Osteocyte (in vitro differentiated cells): Measurements from ENCODE around the gene MYNN. TPM values are rescaled to one million over a fixed set of nuclear protein-coding genes. Genes with fewer than 3 reads are reported as not detected.

Experiments used
- DNase-seq: peaks from one replicate; pipeline ENCODE4 v3.0.0; 2021; ENCODE audit warnings: mixed read lengths; ENCODE audit not compliant: unreplicated experiment; ENCODE audit errors: extremely low spot score
- H3K27ac Mint-ChIP-seq: one replicate; pipeline ENCODE4 v1.8.0; 2021; ENCODE audit warnings: mild to moderate bottlenecking, mixed read lengths; ENCODE audit not compliant: unreplicated experiment
- H3K27me3 Mint-ChIP-seq: one replicate; pipeline ENCODE4 v1.8.0; 2021; ENCODE audit warnings: mixed read lengths; ENCODE audit not compliant: unreplicated experiment
- H3K36me3 Mint-ChIP-seq: one replicate; pipeline ENCODE4 v1.8.0; 2021; ENCODE audit warnings: mixed read lengths; ENCODE audit not compliant: unreplicated experiment
- H3K4me1 Mint-ChIP-seq: one replicate; pipeline ENCODE4 v1.8.0; 2021; ENCODE audit warnings: mixed read lengths; ENCODE audit not compliant: unreplicated experiment
- H3K4me3 Mint-ChIP-seq: one replicate; pipeline ENCODE4 v1.8.0; 2021; ENCODE audit warnings: mild to moderate bottlenecking, moderate library complexity, mixed read lengths; ENCODE audit not compliant: unreplicated experiment
- H3K9me3 Mint-ChIP-seq: one replicate; pipeline ENCODE4 v1.8.0; 2021; ENCODE audit warnings: mixed read lengths; ENCODE audit not compliant: unreplicated experiment
- total RNA-seq: library from RNA; stranded (reverse); gene quantifications from 2 replicates; pipeline ENCODE4 v1.2.1, GENCODE V29; 2021
- TF ChIP-seq, protein P1 (sequence below): fragments of 200-600 bp; sonication (generic); IDR thresholded peaks from 2 replicates; pipeline ENCODE4 v1.5.0; 2021; ENCODE audit warnings: antibody characterized with exemption, mild to moderate bottlenecking, moderate library complexity

The MYNN gene
- total RNA-seq, 1 donor from 2014 or later, result 16.7 TPM

DNA sequence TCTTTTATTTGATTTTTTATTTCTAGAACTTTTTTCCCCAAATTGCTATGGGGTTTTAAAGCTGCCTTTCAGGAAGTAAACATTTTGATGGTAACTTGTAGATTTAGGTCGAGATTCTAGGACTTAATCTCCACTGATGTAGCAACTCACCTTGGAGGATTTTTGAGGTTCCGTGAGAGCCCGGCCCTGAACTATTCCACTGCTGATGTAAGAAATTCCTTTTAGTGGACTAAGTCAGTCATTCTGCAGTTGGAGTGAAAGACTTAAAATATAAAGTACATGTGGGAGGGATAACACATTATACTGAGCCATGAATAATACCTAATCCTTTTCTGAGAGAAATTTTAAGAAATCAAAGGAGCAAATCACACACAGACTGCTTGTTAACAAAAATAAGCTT is 52.1 kb downstream of the MYNN start:
- Mint-ChIP-seq H3K4me3 (no peak overlapping the region), H3K27me3 (no peaks in the 10 kb centered on the region), H3K9me3 (no peaks in the 10 kb centered on the region), H3K4me1 (no peaks in the 10 kb centered on the region), H3K36me3 (no peaks in the 10 kb centered on the region), H3K27ac (no peak overlapping the region)
- TF ChIP-seq, protein P1, sequence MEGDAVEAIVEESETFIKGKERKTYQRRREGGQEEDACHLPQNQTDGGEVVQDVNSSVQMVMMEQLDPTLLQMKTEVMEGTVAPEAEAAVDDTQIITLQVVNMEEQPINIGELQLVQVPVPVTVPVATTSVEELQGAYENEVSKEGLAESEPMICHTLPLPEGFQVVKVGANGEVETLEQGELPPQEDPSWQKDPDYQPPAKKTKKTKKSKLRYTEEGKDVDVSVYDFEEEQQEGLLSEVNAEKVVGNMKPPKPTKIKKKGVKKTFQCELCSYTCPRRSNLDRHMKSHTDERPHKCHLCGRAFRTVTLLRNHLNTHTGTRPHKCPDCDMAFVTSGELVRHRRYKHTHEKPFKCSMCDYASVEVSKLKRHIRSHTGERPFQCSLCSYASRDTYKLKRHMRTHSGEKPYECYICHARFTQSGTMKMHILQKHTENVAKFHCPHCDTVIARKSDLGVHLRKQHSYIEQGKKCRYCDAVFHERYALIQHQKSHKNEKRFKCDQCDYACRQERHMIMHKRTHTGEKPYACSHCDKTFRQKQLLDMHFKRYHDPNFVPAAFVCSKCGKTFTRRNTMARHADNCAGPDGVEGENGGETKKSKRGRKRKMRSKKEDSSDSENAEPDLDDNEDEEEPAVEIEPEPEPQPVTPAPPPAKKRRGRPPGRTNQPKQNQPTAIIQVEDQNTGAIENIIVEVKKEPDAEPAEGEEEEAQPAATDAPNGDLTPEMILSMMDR, result no peak
- no peak for DNase-seq

DNA sequence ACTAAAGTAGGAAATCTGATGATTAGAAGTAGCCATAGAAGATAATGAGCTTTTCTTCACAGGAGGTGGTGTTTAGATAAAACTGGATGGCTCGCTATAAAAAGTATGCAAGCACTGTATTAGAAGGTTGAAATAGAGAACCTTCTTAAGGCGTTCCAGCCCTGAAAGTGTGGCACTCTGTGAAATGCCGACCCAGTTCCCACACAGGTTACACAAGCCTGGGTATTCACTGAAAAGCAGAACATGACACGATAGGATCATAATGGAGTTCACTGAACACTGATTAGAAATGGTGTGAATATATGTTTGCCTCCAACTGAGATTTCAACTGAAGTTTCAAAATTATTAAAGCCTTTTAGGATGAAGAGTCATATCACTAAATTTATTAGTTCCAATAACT is 54.5 kb downstream of the MYNN start:
- H3K36me3 Mint-ChIP-seq, result no peaks in the 10 kb centered on the region
- DNase-seq, result no peak
- H3K4me3 Mint-ChIP-seq, result no peak overlapping the region
- TF ChIP-seq, protein P1, result no peak
- H3K9me3 Mint-ChIP-seq, result no peaks in the 10 kb centered on the region
- H3K27me3 Mint-ChIP-seq, result no peaks in the 10 kb centered on the region
- no peaks in the 10 kb centered on the region for H3K4me1 Mint-ChIP-seq
- H3K27ac Mint-ChIP-seq, result no peak overlapping the region

DNA sequence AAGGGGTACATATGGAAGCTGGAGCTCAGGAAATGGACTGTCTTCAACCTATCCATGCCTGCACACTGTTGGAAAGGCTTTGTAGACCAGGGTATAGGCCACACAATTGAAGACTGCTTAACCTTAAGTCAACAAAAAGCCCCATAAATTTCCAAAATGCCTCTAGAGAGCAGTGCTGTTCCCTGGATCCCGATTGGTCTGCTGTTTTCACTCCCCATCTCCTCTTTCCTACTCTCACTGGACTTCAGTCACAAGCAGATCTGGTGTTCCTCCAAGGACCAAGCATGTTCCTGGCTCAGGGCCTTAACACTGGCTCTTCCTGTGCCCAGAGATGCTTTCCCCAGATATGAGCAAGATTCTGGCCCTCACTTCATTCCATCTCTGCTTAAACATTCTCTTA is 62.3 kb downstream of the MYNN start:
- H3K4me3 Mint-ChIP-seq, result no peak overlapping the region
- DNase-seq, result no peak
- no peak overlapping the region for H3K27ac Mint-ChIP-seq
- peaks cover 4% of the 10 kb centered on the region for H3K27me3 Mint-ChIP-seq
- H3K36me3 Mint-ChIP-seq, result no peaks in the 10 kb centered on the region
- TF ChIP-seq, protein P1, result no peak
- no peaks in the 10 kb centered on the region for H3K4me1 Mint-ChIP-seq
- no peaks in the 10 kb centered on the region for H3K9me3 Mint-ChIP-seq

DNA sequence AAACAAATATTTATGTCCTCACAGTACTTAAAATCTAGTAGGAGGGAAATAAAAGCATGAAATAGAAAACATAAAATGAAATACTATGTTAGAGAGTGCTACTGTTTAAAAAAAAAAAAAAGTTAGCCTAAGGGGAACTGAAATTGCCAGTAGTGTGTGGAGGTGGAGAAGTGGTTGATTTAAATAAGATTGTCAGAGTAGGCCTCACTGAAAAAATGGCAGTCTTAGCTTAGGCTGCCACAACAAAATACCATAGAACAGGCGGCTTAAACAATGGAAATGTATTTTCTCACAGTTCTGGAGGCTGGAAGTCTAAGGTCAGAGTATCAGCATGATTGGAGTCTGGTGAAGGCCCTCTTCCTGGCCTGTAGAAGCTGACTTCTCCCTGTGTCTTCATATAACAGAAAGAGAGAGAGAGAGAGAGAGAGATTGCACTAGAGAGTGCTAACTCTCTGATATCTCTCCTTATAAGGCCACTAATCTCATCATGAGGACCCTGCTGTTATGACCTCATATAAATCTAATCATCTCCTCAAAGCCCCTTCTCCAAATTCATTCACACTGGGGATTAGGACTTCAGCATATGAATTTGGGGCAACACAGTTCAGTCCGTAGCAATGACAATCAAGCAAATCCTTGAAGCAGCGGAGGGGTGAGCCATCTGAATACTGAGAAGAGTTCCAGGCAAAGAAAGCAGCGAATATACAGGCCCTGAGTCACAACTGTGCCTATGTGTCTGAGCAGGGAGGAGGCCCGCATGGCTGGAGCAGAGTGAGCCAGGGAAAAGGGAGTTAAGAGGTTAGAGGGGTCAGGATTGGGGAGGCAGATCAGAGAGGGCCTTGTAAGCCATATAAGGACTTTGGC is 63.1 kb downstream of the MYNN start:
- peaks cover 7% of the 10 kb centered on the region for H3K27me3 Mint-ChIP-seq

DNA sequence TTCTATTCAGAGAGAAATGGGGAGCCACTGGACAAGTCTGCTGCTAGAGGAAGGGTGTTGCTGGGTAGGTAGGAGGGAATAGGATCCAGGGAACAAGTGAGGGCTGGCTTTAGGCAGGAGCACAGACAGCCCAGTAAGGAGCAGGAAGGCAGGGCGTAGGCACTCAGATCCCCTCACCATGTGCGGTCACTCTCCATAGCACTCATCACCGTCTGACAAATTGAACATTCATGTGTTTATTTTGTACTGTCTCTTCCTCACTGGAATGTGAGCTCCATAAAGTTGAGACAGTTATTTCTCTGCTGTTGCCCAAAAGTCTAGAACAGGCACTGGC is 63.7 kb downstream of the MYNN start:
- DNase-seq, result no peak
- Mint-ChIP-seq H3K36me3 (no peaks in the 10 kb centered on the region), H3K4me3 (no peak overlapping the region), H3K27me3 (peaks cover 7% of the 10 kb centered on the region), H3K4me1 (no peaks in the 10 kb centered on the region), H3K27ac (no peak overlapping the region), H3K9me3 (no peaks in the 10 kb centered on the region)
- TF ChIP-seq, protein P1, result no peak

More for the DNA sequence above, 63.1 kb downstream of the MYNN start:
- Mint-ChIP-seq H3K4me1 (no peaks in the 10 kb centered on the region), H3K9me3 (no peaks in the 10 kb centered on the region), H3K36me3 (no peaks in the 10 kb centered on the region), H3K4me3 (no peak overlapping the region), H3K27ac (no peak overlapping the region)
- TF ChIP-seq, protein P1, result no peak
- no peak for DNase-seq
